ENCODE measurements around the gene OPRPN. TPM values are rescaled to one million over a fixed set of nuclear protein-coding genes. Genes with fewer than 3 reads are reported as not detected.

OPRPN gene
- total and polyA plus RNA-seq, 9 of the 15 experiments (the other 6 are each of a cell fraction or from before 2014, with no cell fraction given) = not detected

DNA sequence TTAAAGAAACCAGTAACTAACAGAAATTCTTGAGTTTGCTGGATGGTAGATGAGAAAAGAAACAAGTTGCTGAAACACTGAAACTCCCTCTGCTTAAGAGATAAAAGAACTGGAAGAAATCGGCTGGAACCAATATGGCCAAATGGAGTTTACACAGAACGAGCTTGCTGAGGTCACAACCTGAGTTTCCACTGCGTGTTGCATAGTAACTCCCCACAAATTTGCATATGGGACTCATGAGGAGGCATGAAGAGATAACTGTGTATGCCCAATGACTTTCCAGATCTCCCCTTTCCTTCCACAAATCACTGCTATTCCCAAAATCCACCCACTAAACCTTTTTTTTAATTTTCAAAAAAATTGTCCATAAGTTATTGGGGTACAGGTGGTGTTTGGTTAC is 25.0 kb upstream of the OPRPN start (continued):
- no peak for TF ChIP-seq TCF3 (CRISPR knock-in tag; IDR thresholded peaks at IDR 0.05)
- TF ChIP-seq, protein P1, sequence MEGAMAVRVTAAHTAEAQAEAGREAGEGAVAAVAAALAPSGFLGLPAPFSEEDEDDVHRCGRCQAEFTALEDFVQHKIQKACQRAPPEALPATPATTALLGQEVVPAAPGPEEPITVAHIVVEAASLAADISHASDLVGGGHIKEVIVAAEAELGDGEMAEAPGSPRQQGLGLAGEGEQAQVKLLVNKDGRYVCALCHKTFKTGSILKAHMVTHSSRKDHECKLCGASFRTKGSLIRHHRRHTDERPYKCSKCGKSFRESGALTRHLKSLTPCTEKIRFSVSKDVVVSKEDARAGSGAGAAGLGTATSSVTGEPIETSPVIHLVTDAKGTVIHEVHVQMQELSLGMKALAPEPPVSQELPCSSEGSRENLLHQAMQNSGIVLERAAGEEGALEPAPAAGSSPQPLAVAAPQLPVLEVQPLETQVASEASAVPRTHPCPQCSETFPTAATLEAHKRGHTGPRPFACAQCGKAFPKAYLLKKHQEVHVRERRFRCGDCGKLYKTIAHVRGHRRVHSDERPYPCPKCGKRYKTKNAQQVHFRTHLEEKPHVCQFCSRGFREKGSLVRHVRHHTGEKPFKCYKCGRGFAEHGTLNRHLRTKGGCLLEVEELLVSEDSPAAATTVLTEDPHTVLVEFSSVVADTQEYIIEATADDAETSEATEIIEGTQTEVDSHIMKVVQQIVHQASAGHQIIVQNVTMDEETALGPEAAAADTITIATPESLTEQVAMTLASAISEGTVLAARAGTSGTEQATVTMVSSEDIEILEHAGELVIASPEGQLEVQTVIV (CRISPR knock-in tag; IDR thresholded peaks at IDR 0.05; ENCODE audit: borderline replicate concordance) = no peak
- TF ChIP-seq ZNF134 (CRISPR knock-in tag; conservative IDR thresholded peaks at IDR 0.05) = no peak
- no peak for TF ChIP-seq ZNF780A (CRISPR knock-in tag; IDR thresholded peaks at IDR 0.05)
- no peak for TF ChIP-seq THRB (CRISPR knock-in tag; conservative IDR thresholded peaks at IDR 0.05)
- no peak for TF ChIP-seq NBN (IDR thresholded peaks at IDR 0.05; ENCODE audit: low read depth)
- TF ChIP-seq ELF4 (CRISPR knock-in tag; IDR thresholded peaks at IDR 0.05) = no peak
- no peak for TF ChIP-seq RBM39 (optimal IDR thresholded peaks at IDR 0.05; ENCODE audit: low read depth, low read length)
- no peak for TF ChIP-seq ZBTB8A (IDR thresholded peaks at IDR 0.05; ENCODE audit: partially characterized antibody)
